Endothelial cell of umbilical vein (primary cell): ENCODE results near the gene C16orf86.

Source experiments
- EZH2 ChIP-seq: IDR thresholded peaks from 2 replicates; pipeline ENCODE4 v1.6.1; 2012; ENCODE audit warnings: borderline replicate concordance, low read depth, mild to moderate bottlenecking, moderate library complexity, low read length, inconsistent platforms; ENCODE audit not compliant: severe bottlenecking
- POLR2AphosphoS5 ChIP-seq: IDR thresholded peaks from 2 replicates; pipeline ENCODE4 v1.6.1; 2012; ENCODE audit warnings: low read depth, mild to moderate bottlenecking, control low read depth, low read length, moderate library complexity; ENCODE audit not compliant: insufficient read depth
- TF ChIP-seq, protein P1 (sequence below): IDR thresholded peaks from 2 replicates; pipeline ENCODE4 v1.6.1; 2011; ENCODE audit not compliant: insufficient read depth, insufficient read length
- TF ChIP-seq, protein P2 (sequence below), 2 donors: IDR thresholded peaks; 1 replicate in 1 of 2; 2 replicates in 1 of 2; pipeline ENCODE4 v1.5.1; 2011; ENCODE audit warnings: low read length in 2 of 2, mild to moderate bottlenecking in 2 of 2, moderate library complexity in 2 of 2, control low read depth in 1 of 2, inconsistent platforms in 1 of 2, low read depth in 1 of 2; ENCODE audit not compliant: insufficient read depth in 1 of 2; ENCODE audit errors: extremely low read depth in 1 of 2

DNA sequence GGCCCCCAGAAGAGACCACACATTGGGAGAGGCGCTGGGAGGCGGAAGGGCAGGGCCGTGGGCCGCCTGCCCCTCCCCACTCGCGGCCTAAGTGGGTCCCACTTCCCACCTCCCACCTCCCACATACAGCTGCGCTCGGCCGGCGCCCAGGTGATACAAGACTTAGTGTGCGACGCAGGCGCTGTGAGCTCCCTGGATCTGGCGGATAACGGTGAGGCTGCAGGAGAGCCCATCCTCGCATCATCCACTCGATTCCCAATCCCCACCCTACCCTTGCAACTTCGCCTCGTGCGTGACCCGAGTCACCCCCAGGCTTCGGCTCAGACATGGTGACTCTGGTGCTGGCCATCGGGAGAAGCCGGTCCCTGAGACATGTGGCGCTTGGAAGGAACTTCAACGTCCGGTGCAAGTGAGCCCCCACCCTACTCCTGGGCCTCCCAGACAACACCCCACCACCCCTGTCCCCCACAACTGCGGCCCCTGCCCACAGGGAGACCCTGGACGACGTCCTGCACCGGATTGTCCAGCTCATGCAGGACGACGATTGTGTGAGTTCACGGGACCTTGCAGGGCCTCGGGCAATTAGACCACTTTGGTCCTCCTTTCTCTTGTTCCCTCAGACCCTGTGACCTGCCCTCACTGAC, 17.7 kb upstream of the C16orf86 start:
- TF ChIP-seq, protein P1, sequence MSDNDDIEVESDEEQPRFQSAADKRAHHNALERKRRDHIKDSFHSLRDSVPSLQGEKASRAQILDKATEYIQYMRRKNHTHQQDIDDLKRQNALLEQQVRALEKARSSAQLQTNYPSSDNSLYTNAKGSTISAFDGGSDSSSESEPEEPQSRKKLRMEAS = no peak
- TF ChIP-seq, protein P2, sequence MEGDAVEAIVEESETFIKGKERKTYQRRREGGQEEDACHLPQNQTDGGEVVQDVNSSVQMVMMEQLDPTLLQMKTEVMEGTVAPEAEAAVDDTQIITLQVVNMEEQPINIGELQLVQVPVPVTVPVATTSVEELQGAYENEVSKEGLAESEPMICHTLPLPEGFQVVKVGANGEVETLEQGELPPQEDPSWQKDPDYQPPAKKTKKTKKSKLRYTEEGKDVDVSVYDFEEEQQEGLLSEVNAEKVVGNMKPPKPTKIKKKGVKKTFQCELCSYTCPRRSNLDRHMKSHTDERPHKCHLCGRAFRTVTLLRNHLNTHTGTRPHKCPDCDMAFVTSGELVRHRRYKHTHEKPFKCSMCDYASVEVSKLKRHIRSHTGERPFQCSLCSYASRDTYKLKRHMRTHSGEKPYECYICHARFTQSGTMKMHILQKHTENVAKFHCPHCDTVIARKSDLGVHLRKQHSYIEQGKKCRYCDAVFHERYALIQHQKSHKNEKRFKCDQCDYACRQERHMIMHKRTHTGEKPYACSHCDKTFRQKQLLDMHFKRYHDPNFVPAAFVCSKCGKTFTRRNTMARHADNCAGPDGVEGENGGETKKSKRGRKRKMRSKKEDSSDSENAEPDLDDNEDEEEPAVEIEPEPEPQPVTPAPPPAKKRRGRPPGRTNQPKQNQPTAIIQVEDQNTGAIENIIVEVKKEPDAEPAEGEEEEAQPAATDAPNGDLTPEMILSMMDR (IDR thresholded peaks at IDR 0.05; ENCODE audit: extremely low read depth in 1 of 2, insufficient read depth in 1 of 2, low read depth in 1 of 2, low read length in 2 of 2) = no peak
- no peak for TF ChIP-seq POLR2AphosphoS5
- TF ChIP-seq EZH2 = peak; percentile 29
